Adrenal gland (tissue), 12 donors: ENCODE data around the gene ARHGEF28. TPM values are rescaled to one million over a fixed set of nuclear protein-coding genes. Genes with fewer than 3 reads are reported as not detected.

ENCODE experiments used
- DNase-seq, 7 donors: peaks; one replicate each; pipeline ENCODE4 v3.0.0-alpha.2; 2019 to 2020
- H3K27ac ChIP-seq, 5 donors: fragments of 200-600 bp; sonication (generic) in 4 of 5; 1 replicate in 3 of 5; 2 replicates in 2 of 5; pipeline versions ENCODE4 v1.5.1 to v1.8.0; 2016 to 2020; ENCODE audit warnings: mild to moderate bottlenecking in 1 of 5
- H3K27me3 ChIP-seq: fragments of 200-600 bp; 2 replicates; pipeline ENCODE4 v1.8.0; 2021
- H3K36me3 ChIP-seq, 2 donors: fragments of 200-600 bp; replicated peaks in 1 of 2; 1 replicate in 1 of 2; 2 replicates in 1 of 2; pipeline versions ENCODE4 v1.5.1 to v1.8.0; 2018 to 2022
- H3K4me1 ChIP-seq, 2 donors: fragments of 200-600 bp; replicated peaks in 1 of 2; 1 replicate in 1 of 2; 2 replicates in 1 of 2; pipeline versions ENCODE4 v1.5.1 to v1.8.0; 2018 to 2021
- H3K4me3 ChIP-seq, 4 donors: fragments of 200-600 bp; sonication (generic) in 3 of 4; one replicate each; pipeline ENCODE4 v1.5.1; 2016 to 2018
- H3K9me3 ChIP-seq, 3 donors: fragments of 200-600 bp; sonication (generic) in 1 of 3; replicated peaks in 1 of 3; 1 replicate in 2 of 3; 2 replicates in 1 of 3; pipeline versions ENCODE4 v1.5.1 to v1.8.0; 2016 to 2021
- POLR2A ChIP-seq, 2 donors: fragments of 450-650 bp; IDR thresholded peaks; one replicate each; pipeline ENCODE4 v1.6.1; 2017; ENCODE audit warnings: antibody characterized with exemption in 2 of 2, mild to moderate bottlenecking in 2 of 2, moderate library complexity in 1 of 2
- WGBS, 4 donors: extraction: QIAGEN DNeasy Blood & Tissue Kit in 2 of 4; methylation state at CpG; one replicate each; pipeline versions ENCODE4 v1.1.5 to v1.1.7; 2013 to 2017; 5-methylcytosine and 5-hydroxymethylcytosine counted together
- intact Hi-C, 2 donors: fragments of 100-400 bp; cut with DNase I; formaldehyde crosslinking; loops; one replicate each; pipeline versions ENCODE4 v1.14.1 to v1.15.0; 2022 to 2023
- polyA plus RNA-seq, 3 donors: library from polyadenylated mRNA; stranded (reverse); fragments of 200-250 nt in 2 of 3; fragments of 350-450 nt in 1 of 3; fragmentation: Illumina TruSeq in 1 of 3; extraction: RNeasy Lipid Tissue Mini Kit (QIAGEN cat#74804) in 1 of 3; gene quantifications; one replicate each; pipeline ENCODE4 v1.2.3, GENCODE V29; 2013 to 2014
- total RNA-seq, 9 donors: library from RNA; depleted of rRNA in 4 of 9; stranded (reverse); fragments of >200 nt in 4 of 9; fragments of 120-200 nt in 1 of 9; fragmentation: NEBNext Ultra II Directional in 1 of 9; extraction: Animal tissue kit (Norgen Biotek cat#: 25700) in 1 of 9; gene quantifications; one replicate each; pipeline versions ENCODE4 v1.1.0 to v1.2.4, GENCODE V29; 2013 to 2023
- TF ChIP-seq, protein P1 (sequence below), 6 experiments: fragments of 450-650 bp in 4 of 6; fragments of 200-600 bp in 2 of 6; sonication (generic) in 1 of 6; IDR thresholded peaks; 1 replicate in 5 of 6; 2 replicates in 1 of 6; pipeline versions ENCODE4 v1.5.1 to v1.8.0; 2016 to 2021; ENCODE audit warnings: antibody characterized with exemption in 6 of 6, mild to moderate bottlenecking in 2 of 6, moderate library complexity in 1 of 6
- donor health status: healthy with polysubstance abuse.
- donor health status: Bipolar disorder and iron deficiency.
- donor health status: DM: yes; HTN: yes; CAD: no.
- donor health status: DM: no; HTN: no; CAD: no.
- donor health status: DM: no; HTN: no; CAD: no.
- donor health status: DM: yes; HTN: yes; CAD: no.

The ARHGEF28 gene
- total and polyA plus RNA-seq, 12 donors = 25.3 to 138 (median 42.4) TPM

DNA sequence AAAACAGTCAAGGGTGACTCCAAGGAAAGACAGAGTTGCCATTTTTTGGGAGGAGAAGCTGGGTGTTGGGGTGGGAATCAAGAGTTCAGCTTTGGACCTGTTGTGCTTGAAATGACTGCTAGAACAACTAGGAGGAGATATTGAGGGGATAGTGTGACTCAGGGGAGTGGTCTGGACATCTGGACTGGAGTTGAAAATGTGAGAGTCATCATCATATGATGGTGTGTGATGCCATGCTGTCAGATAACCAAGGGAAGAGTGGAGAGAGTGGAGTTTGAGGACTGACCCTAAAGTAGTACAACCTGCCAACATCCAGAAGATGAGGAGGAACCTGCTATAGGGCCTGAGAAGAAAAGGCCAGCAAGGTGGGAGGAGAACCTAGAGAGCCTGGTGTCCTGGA lies 199.7 kb downstream of the ARHGEF28 start:
- Histone ChIP-seq H3K4me1 (peaks cover 18 to 27% of the 10 kb centered on the region in 2 donors), H3K27ac (peak overlapping the region in 3 of 5 donors; percentile 6 to 71 (median 63)), H3K27me3 (no peaks in the 10 kb centered on the region), H3K36me3 (no peaks in the 10 kb centered on the region), H3K9me3 (no peaks in the 10 kb centered on the region), H3K4me3 (no peak overlapping the region)
- DNase-seq = no peak
- intact Hi-C loops = no loop called here
- TF ChIP-seq, protein P1, sequence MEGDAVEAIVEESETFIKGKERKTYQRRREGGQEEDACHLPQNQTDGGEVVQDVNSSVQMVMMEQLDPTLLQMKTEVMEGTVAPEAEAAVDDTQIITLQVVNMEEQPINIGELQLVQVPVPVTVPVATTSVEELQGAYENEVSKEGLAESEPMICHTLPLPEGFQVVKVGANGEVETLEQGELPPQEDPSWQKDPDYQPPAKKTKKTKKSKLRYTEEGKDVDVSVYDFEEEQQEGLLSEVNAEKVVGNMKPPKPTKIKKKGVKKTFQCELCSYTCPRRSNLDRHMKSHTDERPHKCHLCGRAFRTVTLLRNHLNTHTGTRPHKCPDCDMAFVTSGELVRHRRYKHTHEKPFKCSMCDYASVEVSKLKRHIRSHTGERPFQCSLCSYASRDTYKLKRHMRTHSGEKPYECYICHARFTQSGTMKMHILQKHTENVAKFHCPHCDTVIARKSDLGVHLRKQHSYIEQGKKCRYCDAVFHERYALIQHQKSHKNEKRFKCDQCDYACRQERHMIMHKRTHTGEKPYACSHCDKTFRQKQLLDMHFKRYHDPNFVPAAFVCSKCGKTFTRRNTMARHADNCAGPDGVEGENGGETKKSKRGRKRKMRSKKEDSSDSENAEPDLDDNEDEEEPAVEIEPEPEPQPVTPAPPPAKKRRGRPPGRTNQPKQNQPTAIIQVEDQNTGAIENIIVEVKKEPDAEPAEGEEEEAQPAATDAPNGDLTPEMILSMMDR (IDR thresholded peaks at IDR 0.05) = no peak
- TF ChIP-seq POLR2A (IDR thresholded peaks at IDR 0.05) = no peak

DNA sequence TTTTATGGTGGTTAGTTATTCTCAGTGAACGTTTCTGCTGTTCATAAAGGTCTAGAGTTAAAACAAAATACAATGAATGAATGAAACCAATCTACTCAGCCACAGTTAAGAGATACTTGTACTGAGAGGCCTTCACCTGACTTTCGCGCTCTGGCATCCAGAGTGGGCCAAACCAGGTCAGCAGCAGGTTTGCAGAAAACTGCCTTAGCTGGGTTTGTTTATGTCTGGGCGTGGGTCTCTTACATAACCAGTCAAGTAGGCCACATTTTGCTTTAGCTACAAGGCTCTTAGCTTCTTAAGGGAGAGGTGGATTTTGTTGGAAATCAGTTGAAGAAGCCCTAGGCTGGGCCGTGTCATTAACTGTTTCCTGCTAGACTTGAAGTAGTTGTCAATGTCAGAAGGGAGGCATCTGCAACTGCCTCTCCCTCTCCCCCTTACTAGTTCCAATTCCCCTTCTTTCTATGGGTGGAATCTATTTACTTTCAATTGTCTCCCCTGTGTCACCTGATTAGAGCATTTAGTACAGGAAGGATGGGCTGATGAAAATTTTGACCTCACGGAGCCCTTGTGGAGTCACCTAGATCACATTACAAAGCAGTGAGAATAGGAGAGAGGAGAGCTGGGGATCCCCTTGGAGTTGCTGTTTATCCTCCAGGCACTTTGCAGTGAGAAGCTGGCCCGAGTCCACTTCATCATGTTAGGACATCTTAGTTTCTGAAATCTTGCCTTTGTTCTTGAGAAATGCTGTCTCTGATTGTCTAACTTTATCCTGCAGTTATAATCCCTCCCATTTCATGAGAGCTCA lies 200.5 kb downstream of the ARHGEF28 start:
- TF ChIP-seq, protein P1 (IDR thresholded peaks at IDR 0.05) = no peak
- TF ChIP-seq POLR2A (IDR thresholded peaks at IDR 0.05) = no peak
- no peak overlapping the region for H3K4me3 ChIP-seq
- peaks cover 18 to 33% of the 10 kb centered on the region in 2 donors for H3K4me1 ChIP-seq
- H3K36me3 ChIP-seq = no peaks in the 10 kb centered on the region
- peak in 6 of 7 donors; percentile 53 to 72 (median 57) for DNase-seq
- intact Hi-C loops = no loop called here
- 57 to 69% (median 67%) methylated on average over 7 of the region's 7 CpGs for WGBS, 4 donors
- no peaks in the 10 kb centered on the region for H3K9me3 ChIP-seq
- H3K27me3 ChIP-seq = no peaks in the 10 kb centered on the region
- H3K27ac ChIP-seq = peak overlapping the region; percentile 8 to 71 (median 52)

DNA sequence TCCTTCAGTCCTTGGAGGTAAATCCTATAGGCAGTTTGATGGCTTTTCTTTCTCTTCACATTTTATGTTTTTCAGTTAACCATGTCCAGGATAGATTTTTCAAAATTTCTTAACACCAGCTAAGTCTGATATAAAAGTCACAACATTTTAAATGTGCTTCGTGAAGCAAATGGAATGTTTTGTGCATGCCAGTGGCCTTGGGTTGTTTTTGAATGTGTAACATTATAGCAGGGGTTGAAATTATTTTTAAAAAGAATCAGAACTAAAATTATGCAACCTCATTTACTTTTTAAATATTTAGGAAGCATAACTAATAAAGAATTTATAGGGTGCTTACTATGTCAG lies 201.1 kb downstream of the ARHGEF28 start:
- peak overlapping the region in 3 of 5 donors; percentile 8 to 71 (median 52) for H3K27ac ChIP-seq
- WGBS, 4 donors = 25 to 43% (median 39%) methylated on average over 1 of the region's 1 CpG
- intact Hi-C loops = no loop called here
- H3K4me1 ChIP-seq = peaks cover 18 to 33% of the 10 kb centered on the region in 2 donors
- TF ChIP-seq POLR2A (IDR thresholded peaks at IDR 0.05) = no peak
- TF ChIP-seq, protein P1 (IDR thresholded peaks at IDR 0.05) = no peak
- no peak for DNase-seq
- peaks cover 0 to under 1% of the 10 kb centered on the region in 2 donors for H3K36me3 ChIP-seq
- no peaks in the 10 kb centered on the region for H3K27me3 ChIP-seq
- no peak overlapping the region for H3K4me3 ChIP-seq
- no peaks in the 10 kb centered on the region for H3K9me3 ChIP-seq

DNA sequence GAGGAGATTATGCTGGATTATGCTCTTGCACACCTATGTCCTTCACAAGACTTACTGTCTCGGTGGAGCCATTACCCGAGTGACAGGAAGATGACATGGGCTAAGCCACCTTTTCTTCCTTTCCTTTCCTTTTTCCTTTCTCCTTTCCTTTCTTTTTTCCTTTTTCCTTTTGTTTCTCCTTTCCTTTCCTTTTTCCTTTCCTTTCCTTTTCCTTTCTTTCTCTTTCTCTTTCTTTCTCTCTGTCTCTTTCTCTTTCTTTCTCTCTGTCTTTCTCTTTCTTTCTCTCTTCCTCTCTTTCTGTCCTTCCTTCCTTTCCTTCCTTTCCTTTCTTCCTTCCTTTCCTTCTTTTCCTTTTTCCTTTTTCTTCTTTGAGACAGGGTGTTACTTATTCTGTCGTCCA lies 202.5 kb downstream of the ARHGEF28 start:
- H3K9me3 ChIP-seq = no peaks in the 10 kb centered on the region
- no peak for DNase-seq
- TF ChIP-seq POLR2A (IDR thresholded peaks at IDR 0.05) = no peak
- TF ChIP-seq, protein P1 (IDR thresholded peaks at IDR 0.05) = no peak
- no peak overlapping the region for H3K27ac ChIP-seq
- H3K27me3 ChIP-seq = no peaks in the 10 kb centered on the region
- H3K4me1 ChIP-seq = peaks cover 18 to 27% of the 10 kb centered on the region in 2 donors
- peaks cover 0 to 6% of the 10 kb centered on the region in 2 donors for H3K36me3 ChIP-seq
- 88 to 94% (median 93%) methylated on average over 3 of the region's 3 CpGs for WGBS, 4 donors
- no peak overlapping the region for H3K4me3 ChIP-seq
- intact Hi-C loops = no loop called here
